H1 (cell line): ENCODE data around the gene CRB2. TPM values are rescaled to one million over a fixed set of nuclear protein-coding genes. Genes with fewer than 3 reads are reported as not detected.

ENCODE experiments used
- CTCF ChIA-PET: fragments of 300-600 bp; sonication (Branson Sonifier 250); formaldehyde crosslinking; loops from one replicate; lab custom pipeline; 2021; ENCODE audit not compliant: partially characterized antibody; lab: Charles Lee
- POLR2A ChIA-PET: fragments of 300-600 bp; sonication (Branson Sonifier 250); formaldehyde crosslinking; loops from one replicate; lab custom pipeline; 2021; ENCODE audit warnings: inconsistent platforms; ENCODE audit not compliant: partially characterized antibody; lab: Charles Lee
- DNase-seq, 2 experiments: peaks; one replicate each; pipeline versions ENCODE4 v3.0.0 to v3.0.0-alpha.2; 2010 to 2022; ENCODE audit warnings: low spot score in 2 of 2, low read depth in 1 of 2, mixed read lengths in 1 of 2
- FAIRE-seq: peaks from 2 replicates; lab custom pipeline; 2011; peaks lifted over from hg19 to GRCh38; lab: Jason Lieb, UNC
- H2AFZ ChIP-seq: 2 replicates; pipeline ENCODE4 v1.8.1; 2012; ENCODE audit warnings: low read length, inconsistent platforms
- H2AK5ac ChIP-seq: 2 replicates; pipeline ENCODE4 v1.6.1; 2013; ENCODE audit warnings: low read depth, low read length
- H2BK120ac ChIP-seq: replicated peaks from 2 replicates; pipeline ENCODE3; 2013; ENCODE audit warnings: low read depth, low read length, inconsistent platforms
- H2BK12ac ChIP-seq: 2 replicates; pipeline ENCODE4 v1.6.1; 2013; ENCODE audit warnings: low read depth, low read length
- H2BK15ac ChIP-seq: 2 replicates; pipeline ENCODE4 v1.6.1; 2013; ENCODE audit warnings: low read length
- H2BK20ac ChIP-seq: 2 replicates; pipeline ENCODE4 v1.6.1; 2013; ENCODE audit warnings: low read length
- H2BK5ac ChIP-seq: 2 replicates; pipeline ENCODE4 v1.6.1; 2013; ENCODE audit warnings: low read depth, low read length
- H3K14ac ChIP-seq: 2 replicates; pipeline ENCODE4 v1.6.1; 2013; ENCODE audit warnings: inconsistent platforms; ENCODE audit not compliant: insufficient read length
- H3K18ac ChIP-seq: 2 replicates; pipeline ENCODE4 v1.6.1; 2013; ENCODE audit warnings: low read length; ENCODE audit errors: extremely low read depth
- H3K23ac ChIP-seq: 2 replicates; pipeline ENCODE4 v1.6.1; 2013; ENCODE audit warnings: inconsistent platforms; ENCODE audit not compliant: insufficient read length
- H3K23me2 ChIP-seq: 2 replicates; pipeline ENCODE4 v1.6.1; 2013; ENCODE audit warnings: low read depth, low read length
- H3K27ac ChIP-seq: 2 replicates; pipeline ENCODE4 v1.6.1; 2011; ENCODE audit warnings: low read depth, low read length, inconsistent platforms
- H3K27me3 ChIP-seq, 4 experiments: replicated peaks in 1 of 4; 1 replicate in 1 of 4; 2 replicates in 3 of 4; pipeline versions ENCODE4 v1.6.1 to v1.8.1; 2011 to 2013; ENCODE audit warnings: low read length in 3 of 4, mild to moderate bottlenecking in 3 of 4, inconsistent platforms in 2 of 4, mixed read lengths in 2 of 4, moderate library complexity in 1 of 4; ENCODE audit not compliant: control insufficient read depth in 3 of 4, insufficient read depth in 3 of 4; ENCODE audit errors: extremely low read depth in 1 of 4
- H3K36me3 ChIP-seq, 4 experiments: 2 replicates each; pipeline versions ENCODE4 v1.6.1 to v1.8.1; 2011 to 2013; ENCODE audit warnings: mild to moderate bottlenecking in 4 of 4, low read length in 3 of 4, moderate library complexity in 2 of 4, control low read depth in 1 of 4, inconsistent platforms in 1 of 4; ENCODE audit not compliant: insufficient read depth in 4 of 4, control insufficient read depth in 2 of 4
- H3K4ac ChIP-seq: replicated peaks from 2 replicates; pipeline ENCODE3; 2013; ENCODE audit warnings: low read length, low read depth, mixed read lengths, inconsistent platforms; ENCODE audit not compliant: insufficient read length
- H3K4me1 ChIP-seq, 4 experiments: replicated peaks in 1 of 4; 1 replicate in 1 of 4; 2 replicates in 3 of 4; pipeline versions ENCODE4 v1.6.1 to v1.8.1; 2011 to 2013; ENCODE audit warnings: low read length in 3 of 4, inconsistent platforms in 2 of 4, mixed read lengths in 1 of 4; ENCODE audit not compliant: insufficient read depth in 4 of 4, control insufficient read depth in 3 of 4
- H3K4me2 ChIP-seq, 2 experiments: 2 replicates each; pipeline versions ENCODE4 v1.6.1 to v1.8.1; 2011 to 2013; ENCODE audit warnings: low read depth in 2 of 2, low read length in 2 of 2, control low read depth in 1 of 2, inconsistent platforms in 1 of 2, mild to moderate bottlenecking in 1 of 2; ENCODE audit not compliant: insufficient read depth in 1 of 2
- H3K4me3 ChIP-seq, 4 experiments: fragments of 200-600, 300-600 bp in 1 of 4; sonication (generic), shearing (Covaris generic), sonication (Bioruptor Twin) in 1 of 4; 2 replicates each; pipeline versions ENCODE4 v1.5.1 to v1.8.1; 2011 to 2016; ENCODE audit warnings: low read length in 4 of 4, low read depth in 3 of 4, control low read depth in 2 of 4, inconsistent platforms in 2 of 4, mild to moderate bottlenecking in 2 of 4, mixed read lengths in 1 of 4, moderate library complexity in 1 of 4; ENCODE audit not compliant: insufficient read depth in 2 of 4; ENCODE audit errors: extremely low read depth in 1 of 4
- H3K56ac ChIP-seq: replicated peaks from 2 replicates; pipeline ENCODE3; 2013; ENCODE audit warnings: low read depth, mild to moderate bottlenecking, mixed read lengths, low read length, inconsistent platforms; ENCODE audit not compliant: insufficient read length
- H3K79me1 ChIP-seq: 2 replicates; pipeline ENCODE4 v1.6.1; 2013; ENCODE audit warnings: low read depth, low read length, control low read depth
- H3K79me2 ChIP-seq, 2 experiments: 2 replicates each; pipeline versions ENCODE4 v1.6.1 to v1.8.1; 2012 to 2013; ENCODE audit warnings: low read length in 2 of 2, mild to moderate bottlenecking in 2 of 2, inconsistent platforms in 1 of 2; ENCODE audit not compliant: insufficient read depth in 2 of 2, control insufficient read depth in 1 of 2
- H3K9ac ChIP-seq, 4 experiments: replicated peaks in 1 of 4; 1 replicate in 1 of 4; 2 replicates in 3 of 4; pipeline versions ENCODE4 v1.6.1 to v1.8.1; 2011 to 2013; ENCODE audit warnings: low read depth in 3 of 4, low read length in 3 of 4, control low read depth in 2 of 4, mild to moderate bottlenecking in 2 of 4, moderate library complexity in 2 of 4, inconsistent platforms in 1 of 4; ENCODE audit errors: extremely low read depth in 1 of 4
- H3K9me3 ChIP-seq, 2 experiments: 2 replicates each; pipeline versions ENCODE4 v1.6.1 to v1.8.1; 2012 to 2013; ENCODE audit warnings: mild to moderate bottlenecking in 2 of 2, moderate library complexity in 2 of 2, control low read depth in 1 of 2, inconsistent platforms in 1 of 2, low read depth in 1 of 2, low read length in 1 of 2, mixed read lengths in 1 of 2; ENCODE audit not compliant: insufficient read depth in 2 of 2
- H4K20me1 ChIP-seq, 2 experiments: replicated peaks in 1 of 2; 2 replicates each; pipeline versions ENCODE3 to v1.8.1; 2011 to 2013; ENCODE audit warnings: inconsistent platforms in 2 of 2, low read length in 2 of 2, mild to moderate bottlenecking in 1 of 2; ENCODE audit not compliant: insufficient read depth in 2 of 2, control insufficient read depth in 1 of 2
- H4K5ac ChIP-seq: 2 replicates; pipeline ENCODE4 v1.6.1; 2013; ENCODE audit warnings: low read length, low read depth, mixed read lengths, inconsistent platforms; ENCODE audit not compliant: insufficient read length
- H4K8ac ChIP-seq: 2 replicates; pipeline ENCODE4 v1.8.0; 2013; ENCODE audit warnings: mild to moderate bottlenecking, moderate library complexity, low read length, inconsistent platforms; ENCODE audit not compliant: insufficient read depth; ENCODE audit errors: extremely low read depth
- H4K91ac ChIP-seq: replicated peaks from 2 replicates; pipeline ENCODE3; 2013; ENCODE audit warnings: low read length, mixed read lengths, inconsistent platforms; ENCODE audit not compliant: insufficient read length
- JUND ChIP-seq: IDR thresholded peaks from 2 replicates; pipeline ENCODE4 v1.6.1; 2011; ENCODE audit warnings: mild to moderate bottlenecking, improper control_type of control experiment, low read length
- KDM1A ChIP-seq: fragments of 200-600, 300-600 bp; sonication (generic); IDR thresholded peaks from 2 replicates; pipeline ENCODE4 v1.7.1; 2016; ENCODE audit warnings: mild to moderate bottlenecking, low read length, borderline replicate concordance
- SRF ChIP-seq: IDR thresholded peaks from 2 replicates; pipeline ENCODE4 v1.6.1; 2011; ENCODE audit warnings: mild to moderate bottlenecking, low read depth, low read length, moderate library complexity
- SUZ12 ChIP-seq: fragments of 200-600 bp; sonication (generic); IDR thresholded peaks from 2 replicates; pipeline ENCODE4 v1.6.1; 2012; ENCODE audit warnings: mild to moderate bottlenecking, inconsistent platforms, low read length, moderate library complexity, mixed read lengths
- TCF12 ChIP-seq: IDR thresholded peaks from 2 replicates; pipeline ENCODE4 v1.6.1; 2011; ENCODE audit warnings: low read depth, mild to moderate bottlenecking, low read length
- WGBS, 2 experiments: shearing (Covaris generic) in 1 of 2; methylation state at CpG; one replicate each; pipeline versions ENCODE4 v1.1.6 to v1.1.7; 2013 to 2015; ENCODE audit warnings: low lambda C conversion rate in 2 of 2, mixed read lengths in 2 of 2, inconsistent platforms in 1 of 2, low coverage in 1 of 2, missing lambda C conversion rate in 1 of 2; ENCODE audit not compliant: insufficient replicate concordance in 2 of 2, insufficient coverage in 1 of 2, insufficient read length in 1 of 2; ENCODE audit errors: extremely low coverage in 1 of 2, missing lambda C conversion rate in 1 of 2; 5-methylcytosine and 5-hydroxymethylcytosine counted together
- polyA plus RNA-seq, 7 experiments: library from polyadenylated mRNA; depleted of rRNA in 3 of 7; stranded (reverse) in 5 of 7; unstranded in 2 of 7; fragments of >200 nt in 5 of 7; fragments of 200-250 nt in 2 of 7; gene quantifications; 1 replicate in 5 of 7; 2 replicates in 1 of 7; 4 replicates in 1 of 7; pipeline versions ENCODE4 v1.2.1 to v1.2.3, GENCODE V29; 2011 to 2013; ENCODE audit warnings: missing spikeins in 2 of 7, mixed read lengths in 2 of 7
- total RNA-seq: library from RNA; stranded (reverse); fragmentation: NEBNext Ultra II Directional; extraction: Animal tissue kit (Norgen Biotek cat#: 25700); gene quantifications from 2 replicates; pipeline ENCODE4 v1.2.1, GENCODE V29; 2021

The CRB2 gene
- total and polyA plus RNA-seq, 2 of the 8 experiments (the other 6 are each of a cell fraction or from before 2014, with no cell fraction given) = 4.0 to 8.4 TPM

DNA sequence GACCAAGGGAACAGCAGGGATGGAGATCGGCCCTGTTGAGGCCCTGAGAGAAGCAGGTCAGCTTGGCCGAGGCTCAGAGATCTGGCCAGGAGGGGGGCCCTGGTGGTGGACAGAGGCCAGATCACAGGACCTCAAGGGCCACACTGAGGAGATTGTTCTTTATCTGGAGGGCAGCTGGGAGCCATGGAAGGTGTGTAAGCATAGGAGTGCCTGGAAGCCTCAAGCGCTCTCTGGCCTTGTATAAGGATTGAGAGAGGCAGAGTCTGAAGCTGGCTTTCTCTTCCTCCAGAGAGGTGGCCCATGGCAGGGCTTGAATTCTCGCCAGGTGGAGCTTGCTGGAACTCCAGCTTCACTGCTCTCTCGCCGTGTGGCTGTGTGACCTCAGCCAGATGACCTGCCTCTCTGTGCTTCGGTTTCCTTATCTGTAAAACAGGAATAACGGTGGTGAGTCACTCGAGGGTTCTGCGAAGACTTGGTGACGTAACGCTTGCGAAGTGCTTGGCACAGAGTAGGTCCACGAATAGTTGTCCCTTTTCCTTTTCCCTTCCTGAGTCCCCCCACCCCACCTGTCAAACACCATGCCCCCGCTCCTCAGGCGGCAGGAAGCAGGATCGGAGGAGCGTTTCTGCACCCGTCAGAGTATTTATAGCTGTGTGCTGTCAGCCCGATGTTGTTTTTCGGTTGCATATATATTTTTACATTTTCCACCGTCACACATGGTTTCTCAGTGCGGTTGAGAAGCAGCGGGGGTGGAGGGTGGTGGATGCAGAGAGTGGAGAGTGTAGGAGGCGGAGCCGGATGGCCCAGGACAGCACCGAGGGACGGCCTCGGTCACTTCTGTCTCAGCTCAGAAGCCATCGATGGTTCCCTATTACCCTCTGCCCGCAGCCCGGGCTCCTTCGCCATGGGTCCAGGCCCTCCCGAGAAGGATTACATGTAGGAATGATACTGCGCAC, 17.0 kb upstream of the CRB2 start:
- CTCF ChIA-PET = interaction anchor here (0.6 to 2.5 kb wide), 12 partner anchors 11 to 249 kb away, joined by 3 to 11 read pairs (median 3); partner anchors contain the start of gene CRB2
- DNase-seq = no peak
- Histone ChIP-seq H4K8ac (no peak overlapping the region), H4K5ac (no peak overlapping the region), H2AFZ (peak overlapping the region; percentile 94), H2BK12ac (peak overlapping the region; percentile 82; the same call in 1 of the 2 replicates), H3K4ac (peak overlapping the region; percentile 32), H2AK5ac (no peak overlapping the region), H3K23me2 (no peaks in the 10 kb centered on the region), H2BK5ac (no peak overlapping the region; the same call in 1 of the 2 replicates), H3K56ac (no peak overlapping the region), H3K18ac (no peak overlapping the region), H3K36me3 (no peaks in the 10 kb centered on the region), H3K79me2 (no peaks in the 10 kb centered on the region), H3K9ac (no peak overlapping the region), H2BK20ac (peak overlapping the region; percentile 84), H2BK15ac (peak overlapping the region; percentile 61; the same call in 1 of the 2 replicates)
- POLR2A ChIA-PET = interaction anchor here (0.7 to 1.6 kb wide), 4 partner anchors 15 to 275 kb away, joined by 3 to 5 read pairs (median 3); no protein-coding TSS in a partner anchor
- no peak for FAIRE-seq
- 83% methylated on average over 27 of the region's 35 CpGs; no CpG with 5 or more reads in 1 of the 2 experiments for WGBS, 2 experiments
- TF ChIP-seq TCF12 (no peak), SUZ12 (no peak), JUND (no peak), SRF (no peak), KDM1A (peak; percentile 58; the same call in 1 of the 2 replicates)
- TF ChIP-seq, all 59 proteins: peak for 1
- Histone ChIP-seq H3K4me1 (peaks cover 3 to 18% (median 7%) of the 10 kb centered on the region in 4 experiments), H3K23ac (no peak overlapping the region), H3K9me3 (no peaks in the 10 kb centered on the region), H4K20me1 (no peaks in the 10 kb centered on the region), H3K4me2 (0 out of 4 replicates have a peak overlapping the region, but pooled peaks of 1 of the 2 experiments have one; percentile 5), H3K79me1 (no peaks in the 10 kb centered on the region), H2BK120ac (no peak overlapping the region), H3K4me3 (no peak overlapping the region), H3K14ac (no peak overlapping the region), H3K27me3 (no peaks in the 10 kb centered on the region), H4K91ac (no peak overlapping the region), H3K27ac (no peak overlapping the region)
